Gastroesophageal sphincter (tissue), 4 donors: ENCODE data around the gene ST6GALNAC3. TPM values are rescaled to one million over a fixed set of nuclear protein-coding genes. Genes with fewer than 3 reads are reported as not detected.
"Not testable (repeated sequence)": the region's sequence is repeated elsewhere in the genome, so short reads cannot be mapped to it uniquely, and the experiment has no call there.

ENCODE experiments used
- ATAC-seq: fragments of 150-250 bp; one replicate; pipeline ENCODE4 v1.9.1; 2016; ENCODE audit warnings: mild to moderate bottlenecking, moderate library complexity
- H3K27ac ChIP-seq, 4 donors: fragments of 200-600 bp; sonication (generic) in 3 of 4; 1 replicate in 3 of 4; 2 replicates in 1 of 4; pipeline ENCODE4 v1.5.1; 2016 to 2019
- H3K27me3 ChIP-seq: fragments of 200-600 bp; sonication (generic); one replicate; pipeline ENCODE4 v1.5.1; 2019
- H3K36me3 ChIP-seq, 2 donors: fragments of 200-600 bp; sonication (generic); one replicate each; pipeline ENCODE4 v1.5.1; 2019; ENCODE audit warnings: control low read depth in 1 of 2
- H3K4me1 ChIP-seq, 3 donors: fragments of 200-600 bp; sonication (generic); 1 replicate in 2 of 3; 2 replicates in 1 of 3; pipeline ENCODE4 v1.5.1; 2016 to 2019; ENCODE audit warnings: control low read depth in 2 of 3
- H3K4me3 ChIP-seq, 2 donors: fragments of 200-600 bp; sonication (generic); one replicate each; pipeline ENCODE4 v1.5.1; 2019; ENCODE audit warnings: mild to moderate bottlenecking in 1 of 2, moderate library complexity in 1 of 2
- H3K9me3 ChIP-seq, 3 donors: fragments of 200-600 bp; sonication (generic); one replicate each; pipeline ENCODE4 v1.5.1; 2017 to 2019; ENCODE audit warnings: control low read depth in 2 of 3
- CTCF ChIP-seq, 4 experiments: fragments of 200-600 bp in 2 of 4; fragments of 450-650 bp in 2 of 4; sonication (generic) in 1 of 4; IDR thresholded peaks; one replicate each; pipeline ENCODE4 v1.5.1; 2017 to 2019; ENCODE audit warnings: antibody characterized with exemption in 4 of 4, mild to moderate bottlenecking in 2 of 4, moderate library complexity in 2 of 4
- EP300 ChIP-seq: sonication (generic); formaldehyde crosslinking; IDR thresholded peaks from one replicate; pipeline ENCODE4 v1.6.1; 2017; ENCODE audit warnings: antibody characterized with exemption, mild to moderate bottlenecking
- POLR2A ChIP-seq, 2 donors: fragments of 450-650 bp; IDR thresholded peaks; one replicate each; pipeline ENCODE4 v1.6.1; 2017; ENCODE audit warnings: antibody characterized with exemption in 2 of 2, mild to moderate bottlenecking in 2 of 2, moderate library complexity in 1 of 2
- POLR2AphosphoS5 ChIP-seq: sonication (generic); formaldehyde crosslinking; IDR thresholded peaks from one replicate; pipeline ENCODE4 v1.6.1; 2017; ENCODE audit warnings: antibody characterized with exemption
- WGBS, 2 donors: methylation state at CpG; one replicate each; pipeline ENCODE4 v1.1.5; 2018; ENCODE audit warnings: low coverage in 1 of 2; 5-methylcytosine and 5-hydroxymethylcytosine counted together
- total RNA-seq, 4 donors: library from RNA; depleted of rRNA; stranded (reverse); fragments of >200 nt; gene quantifications; one replicate each; pipeline ENCODE4 v1.1.0, GENCODE V29; 2016

Gene ST6GALNAC3
- total RNA-seq, 4 donors from 2014 or later: 2.8 to 10.6 (median 3.3) TPM

GRCh38 chr1:76115171-76115570 lies 40.6 kb downstream of the ST6GALNAC3 start:
- Histone ChIP-seq H3K9me3 (no peaks in the 10 kb centered on the region), H3K27ac (no peak overlapping the region), H3K4me1 (peaks cover 0 to 7% (median 4%) of the 10 kb centered on the region in 3 donors), H3K27me3 (no peaks in the 10 kb centered on the region), H3K4me3 (no peak overlapping the region), H3K36me3 (no peaks in the 10 kb centered on the region)
- ATAC-seq: no peak
- 100% methylated on average over 2 of the region's 2 CpGs; no CpG with 5 or more reads in 1 of the 2 donors for WGBS, 2 donors
- no peak for TF ChIP-seq POLR2AphosphoS5
- no peak for TF ChIP-seq POLR2A (IDR thresholded peaks at IDR 0.05)
- TF ChIP-seq CTCF (IDR thresholded peaks at IDR 0.05): no peak

- no peaks in the 10 kb centered on the region for H3K36me3 ChIP-seq
- H3K4me3 ChIP-seq: no peak overlapping the region
- peaks cover 0 to 9% (median 0%) of the 10 kb centered on the region in 3 donors for H3K4me1 ChIP-seq
- H3K27me3 ChIP-seq: no peaks in the 10 kb centered on the region
- no peaks in the 10 kb centered on the region for H3K9me3 ChIP-seq
- WGBS, 2 donors: 47 to 57% methylated on average over 3 to 5 of the region's 5 CpGs
- ATAC-seq: no peak
- TF ChIP-seq POLR2A (IDR thresholded peaks at IDR 0.05) (no peak), POLR2AphosphoS5 (no peak), EP300 (no peak), CTCF (IDR thresholded peaks at IDR 0.05) (no peak)
- no peak overlapping the region for H3K27ac ChIP-seq
Observed at GRCh38 chr1:76121850-76122249, 47.3 kb downstream of the ST6GALNAC3 start.

DNA sequence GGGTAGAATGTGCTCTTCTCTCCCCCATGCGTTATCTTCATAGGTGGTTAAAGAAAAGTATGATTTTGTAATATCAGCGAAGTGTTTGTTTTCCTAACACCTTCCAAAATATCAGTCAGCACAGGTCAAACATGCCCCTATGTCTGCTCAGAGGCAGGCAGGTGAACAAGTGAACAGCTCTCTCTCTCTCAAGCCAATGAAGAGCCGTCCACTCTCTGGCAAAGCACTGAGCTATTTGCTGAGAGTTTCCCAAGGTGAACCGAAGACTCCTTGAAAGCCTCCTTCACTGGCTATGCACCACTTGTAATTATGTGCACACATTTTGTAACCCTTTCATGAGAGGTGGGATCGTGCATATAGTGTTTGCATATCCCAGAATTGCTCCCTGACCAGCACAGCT lies 47.7 kb downstream of the ST6GALNAC3 start:
- no peak for ATAC-seq
- TF ChIP-seq POLR2AphosphoS5 (no peak), EP300 (no peak), CTCF (IDR thresholded peaks at IDR 0.05) (no peak), POLR2A (IDR thresholded peaks at IDR 0.05) (no peak)
- 87 to 90% methylated on average over 5 of the region's 5 CpGs for WGBS, 2 donors
- Histone ChIP-seq H3K4me1 (peaks cover 0 to 9% (median 0%) of the 10 kb centered on the region in 3 donors), H3K27me3 (no peaks in the 10 kb centered on the region), H3K9me3 (no peaks in the 10 kb centered on the region), H3K4me3 (no peak overlapping the region), H3K36me3 (no peaks in the 10 kb centered on the region), H3K27ac (no peak overlapping the region)

DNA sequence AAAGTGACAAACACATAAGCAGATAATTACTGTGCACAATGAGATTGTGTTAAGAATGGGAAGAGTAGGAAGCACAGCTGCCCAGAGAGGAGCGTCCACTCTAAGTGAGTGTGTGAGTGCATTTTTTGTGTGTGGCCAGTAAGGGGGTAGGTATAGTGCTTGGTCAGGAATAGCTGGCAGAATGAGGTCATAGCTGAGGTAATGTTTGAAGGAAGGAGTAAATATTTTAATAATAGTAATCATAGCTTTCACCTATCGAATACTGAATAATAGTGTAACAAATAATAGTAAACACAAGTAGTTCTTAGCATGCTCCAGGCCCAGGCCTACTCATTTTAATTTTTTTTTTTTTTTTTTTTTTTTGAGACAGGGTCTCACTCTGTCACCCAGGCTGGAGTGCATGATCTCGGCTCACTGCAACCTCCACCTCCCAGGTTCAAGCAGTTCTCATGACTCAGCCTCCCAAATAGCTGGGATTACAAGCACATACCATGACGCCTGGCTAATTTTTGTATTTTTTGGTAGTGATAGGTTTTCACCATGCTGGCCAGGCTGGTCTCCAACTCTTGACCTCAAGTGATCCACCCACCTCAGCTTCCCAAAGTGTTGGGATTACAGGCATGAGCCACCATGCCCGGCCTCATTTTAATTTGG lies 49.0 kb downstream of the ST6GALNAC3 start:
- not testable (repeated sequence) for H3K36me3 ChIP-seq, H3K27me3 ChIP-seq, H3K4me1 ChIP-seq, H3K4me3 ChIP-seq, H3K27ac ChIP-seq, H3K9me3 ChIP-seq, ATAC-seq
- WGBS, 2 donors: 71 to 89% methylated on average over 4 of the region's 5 CpGs

DNA sequence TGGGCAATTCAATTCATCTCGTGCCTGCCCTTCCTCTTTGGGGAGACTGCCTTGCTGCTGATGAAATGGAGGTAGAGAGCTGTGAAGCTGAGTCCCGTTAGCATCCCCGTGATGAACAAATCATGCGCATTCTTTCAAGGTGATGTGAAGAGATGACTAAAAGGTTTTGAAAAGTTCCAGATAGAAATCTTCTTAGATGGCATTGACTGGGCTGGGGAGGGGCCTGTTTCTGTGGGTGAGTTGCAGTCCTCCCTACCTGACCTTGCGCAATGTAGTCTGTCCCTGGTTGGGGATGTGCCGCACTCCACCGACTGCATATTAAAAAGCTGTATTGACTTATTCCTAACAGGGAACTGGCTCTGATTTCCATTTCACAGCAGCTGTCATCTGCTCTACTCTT lies 49.6 kb downstream of the ST6GALNAC3 start:
- Histone ChIP-seq H3K4me1 (peaks cover 0 to 9% (median 0%) of the 10 kb centered on the region in 3 donors), H3K36me3 (peaks cover 0 to 5% of the 10 kb centered on the region in 2 donors), H3K27ac (no peak overlapping the region), H3K4me3 (no peak overlapping the region), H3K9me3 (no peaks in the 10 kb centered on the region), H3K27me3 (no peaks in the 10 kb centered on the region)
- TF ChIP-seq EP300 (no peak), CTCF (IDR thresholded peaks at IDR 0.05) (no peak)
- no peak for ATAC-seq
- 86 to 92% methylated on average over 3 to 6 of the region's 7 CpGs for WGBS, 2 donors
